ENCODE data around the gene GP1BB.
"Not testable (repeated sequence)": the region's sequence is repeated elsewhere in the genome, so short reads cannot be mapped to it uniquely, and the experiment has no call there.

GP1BB gene

DNA sequence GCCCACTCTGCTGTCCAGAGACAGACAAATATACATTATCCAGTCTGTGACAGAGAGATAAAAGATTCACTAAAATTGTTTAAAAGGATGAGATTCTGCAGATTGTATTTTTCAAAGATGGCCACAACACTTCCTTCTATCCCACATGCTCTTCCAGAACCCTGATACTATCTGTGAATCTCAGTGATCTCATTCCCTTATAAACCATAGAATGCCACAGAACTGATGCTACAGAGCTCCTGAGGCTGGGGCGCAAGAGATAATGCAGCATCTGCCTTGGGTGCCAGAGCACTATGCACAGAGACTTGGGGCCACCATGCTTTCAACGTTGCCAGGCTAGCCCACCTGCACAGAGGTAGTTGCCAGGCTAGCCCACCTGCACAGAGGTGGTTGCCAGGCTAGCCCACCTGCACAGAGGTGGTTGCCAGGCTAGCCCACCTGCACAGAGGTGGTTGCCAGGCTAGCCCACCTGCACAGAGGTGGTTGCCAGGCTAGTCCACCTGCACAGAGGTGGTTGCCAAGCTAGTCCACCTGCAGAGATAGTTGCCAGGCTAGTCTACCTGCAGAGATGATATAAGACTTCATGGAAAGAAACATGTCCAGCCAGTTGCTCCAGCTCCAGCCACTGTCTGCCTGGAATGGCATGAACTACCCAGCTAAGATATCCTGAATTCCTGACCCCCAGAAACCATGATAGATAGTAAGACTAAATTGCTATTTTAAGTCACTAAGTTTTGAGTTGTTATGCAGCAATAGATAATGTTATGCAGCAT is 26.6 kb upstream of the GP1BB start:
- ChIA-PET POLR2A (interaction anchor here (1.1 kb wide), 1 partner anchor 23 kb away, joined by 3 read pairs; no protein-coding TSS in a partner anchor), CTCF (interaction anchor here (1.2 kb wide), 1 partner anchor 18 kb away, joined by 4 read pairs; no protein-coding TSS in a partner anchor)
- TF ChIP-seq HDGF (IDR thresholded peaks at IDR 0.05; ENCODE audit: borderline replicate concordance) (no peak), FOXK2 (IDR thresholded peaks at IDR 0.05) (no peak), NFRKB (IDR thresholded peaks at IDR 0.05) (no peak), CTBP1 (IDR thresholded peaks at IDR 0.05; ENCODE audit: borderline replicate concordance) (no peak), PKNOX1 (IDR thresholded peaks at IDR 0.05) (no peak), LEF1 (IDR thresholded peaks at IDR 0.05; ENCODE audit: borderline replicate concordance) (no peak), ZNF384 (IDR thresholded peaks at IDR 0.05) (no peak), BHLHE40 (IDR thresholded peaks at IDR 0.05; ENCODE audit: borderline replicate concordance) (no peak), SP1 (IDR thresholded peaks at IDR 0.05) (no peak), TARDBP (IDR thresholded peaks at IDR 0.05) (no peak), L3MBTL2 (conservative IDR thresholded peaks at IDR 0.05) (no peak), ARNT (IDR thresholded peaks at IDR 0.05) (no peak), ELF4 (IDR thresholded peaks at IDR 0.05) (no peak)
- no peak for DNase-seq (ENCODE audit: extremely low spot score)

DNA sequence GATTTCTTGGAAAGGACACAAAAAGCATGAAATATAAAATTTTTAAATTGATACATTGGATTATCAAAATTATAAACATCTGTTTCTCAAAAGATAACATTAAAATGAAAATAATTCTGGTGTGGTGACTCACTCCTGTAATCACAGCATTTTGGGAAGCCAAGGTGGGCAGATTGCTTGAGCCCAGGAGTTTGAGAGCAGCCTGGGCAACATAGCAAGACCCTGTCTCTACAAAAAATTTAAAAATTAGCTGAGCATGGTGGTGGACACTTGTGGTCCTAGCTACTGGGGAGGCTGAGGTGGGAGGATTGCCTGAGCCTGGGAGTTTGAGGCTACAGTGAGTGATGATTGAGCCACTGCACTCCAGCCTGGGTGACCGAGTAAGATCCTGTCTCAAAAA is 25.5 kb upstream of the GP1BB start:
- POLR2A ChIA-PET; DNase-seq (ENCODE audit: extremely low spot score); CTCF ChIA-PET: not testable (repeated sequence)

DNA sequence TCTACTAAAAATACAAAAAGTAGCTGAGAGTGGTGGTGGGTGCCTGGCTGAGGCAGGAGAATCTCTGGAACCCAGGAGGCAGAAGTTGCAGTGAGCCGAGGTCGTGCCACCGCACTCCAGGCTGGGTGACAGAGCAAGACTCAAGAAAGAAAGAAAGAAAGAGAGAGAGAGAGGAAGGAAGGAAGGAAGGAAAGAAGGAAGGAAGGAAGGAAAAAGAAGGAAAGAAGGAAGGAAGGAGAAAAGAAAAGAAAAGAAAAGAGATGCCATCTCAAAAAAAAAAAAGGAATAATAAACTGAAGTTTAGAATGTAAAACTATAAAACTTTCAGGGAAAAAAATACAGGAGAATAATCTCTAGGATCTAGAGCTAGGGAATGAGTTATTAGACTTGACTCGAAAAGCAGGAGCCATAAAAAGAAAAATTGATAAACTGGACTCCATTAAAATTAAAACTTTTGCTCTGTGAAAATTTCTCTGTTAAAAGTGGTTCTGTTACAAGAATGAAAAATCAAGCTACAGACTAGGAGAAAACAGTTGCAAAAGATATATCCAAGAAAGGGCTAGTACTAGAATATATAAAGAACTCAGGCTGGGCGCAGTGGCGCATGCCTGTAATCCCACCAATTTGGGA is 22.4 kb upstream of the GP1BB start:
- CTCF ChIA-PET = no interaction called here
- POLR2A ChIA-PET = no interaction called here
- no peak for DNase-seq (ENCODE audit: extremely low spot score)
- TF ChIP-seq FOXM1 (IDR thresholded peaks at IDR 0.05; ENCODE audit: borderline replicate concordance) = no peak
- TF ChIP-seq CTBP1 (IDR thresholded peaks at IDR 0.05; ENCODE audit: borderline replicate concordance) = no peak
- TF ChIP-seq PKNOX1 (IDR thresholded peaks at IDR 0.05) = no peak
- no peak for TF ChIP-seq HDGF (IDR thresholded peaks at IDR 0.05; ENCODE audit: borderline replicate concordance)

- ChIA-PET CTCF (interaction anchor here (1.1 kb wide), 1 partner anchor 22 kb away, joined by 3 read pairs; no protein-coding TSS in a partner anchor), POLR2A (interaction anchor here (1.0 kb wide), 1 partner anchor 10 kb away, joined by 3 read pairs; no protein-coding TSS in a partner anchor)
- no peak for DNase-seq (ENCODE audit: extremely low spot score)
- no peak for TF ChIP-seq ARNT (IDR thresholded peaks at IDR 0.05)
- TF ChIP-seq TARDBP (IDR thresholded peaks at IDR 0.05) = no peak
- TF ChIP-seq SP1 (IDR thresholded peaks at IDR 0.05) = no peak
- no peak for TF ChIP-seq ZNF384 (IDR thresholded peaks at IDR 0.05)
- no peak for TF ChIP-seq L3MBTL2 (conservative IDR thresholded peaks at IDR 0.05)
- TF ChIP-seq BHLHE40 (IDR thresholded peaks at IDR 0.05; ENCODE audit: borderline replicate concordance) = no peak
- no peak for TF ChIP-seq CTBP1 (IDR thresholded peaks at IDR 0.05; ENCODE audit: borderline replicate concordance)
- no peak for TF ChIP-seq PKNOX1 (IDR thresholded peaks at IDR 0.05)
- no peak for TF ChIP-seq SUZ12 (IDR thresholded peaks at IDR 0.05)
- TF ChIP-seq FOXK2 (IDR thresholded peaks at IDR 0.05) = no peak
- TF ChIP-seq FOXM1 (IDR thresholded peaks at IDR 0.05; ENCODE audit: borderline replicate concordance) = no peak
- TF ChIP-seq HDGF (IDR thresholded peaks at IDR 0.05; ENCODE audit: borderline replicate concordance) = no peak
- no peak for TF ChIP-seq NFRKB (IDR thresholded peaks at IDR 0.05)
Measured at GRCh38 chr22:19701420-19702145, 21.8 kb upstream of the GP1BB start.

- CTCF ChIA-PET = no interaction called here
- no peak for DNase-seq (ENCODE audit: extremely low spot score)
- TF ChIP-seq BHLHE40 (IDR thresholded peaks at IDR 0.05; ENCODE audit: borderline replicate concordance) (no peak), PKNOX1 (IDR thresholded peaks at IDR 0.05) (no peak), LEF1 (IDR thresholded peaks at IDR 0.05; ENCODE audit: borderline replicate concordance) (no peak), FOXA1 (IDR thresholded peaks at IDR 0.05) (no peak), CTBP1 (IDR thresholded peaks at IDR 0.05; ENCODE audit: borderline replicate concordance) (no peak), ELF4 (IDR thresholded peaks at IDR 0.05) (no peak)
- POLR2A ChIA-PET = no interaction called here
Measured at GRCh38 chr22:19703869-19704268, 19.5 kb upstream of the GP1BB start.

Data from HEK293T (cell line).